ENCODE data around the gene CD99.

DNA sequence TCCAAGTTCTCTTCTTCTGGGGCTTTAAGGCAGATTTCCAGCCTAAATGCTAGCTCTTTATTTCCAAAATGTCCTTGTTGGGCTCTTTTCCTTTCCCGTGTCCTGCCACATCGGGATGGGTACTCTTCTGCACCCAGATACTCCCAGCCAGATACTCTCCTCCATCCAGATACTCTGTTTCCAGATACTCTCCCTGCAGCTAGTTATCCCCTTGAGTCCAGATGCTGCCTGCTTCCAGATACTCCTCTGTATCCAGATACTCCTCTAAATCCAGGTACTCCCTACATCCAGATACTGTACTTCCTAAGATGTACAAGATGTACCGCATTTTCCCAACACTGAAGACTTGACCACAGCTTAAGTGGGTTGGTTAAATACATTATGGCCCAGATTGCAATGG, 50.3 kb downstream of the CD99 start:
- TF ChIP-seq, protein P1, sequence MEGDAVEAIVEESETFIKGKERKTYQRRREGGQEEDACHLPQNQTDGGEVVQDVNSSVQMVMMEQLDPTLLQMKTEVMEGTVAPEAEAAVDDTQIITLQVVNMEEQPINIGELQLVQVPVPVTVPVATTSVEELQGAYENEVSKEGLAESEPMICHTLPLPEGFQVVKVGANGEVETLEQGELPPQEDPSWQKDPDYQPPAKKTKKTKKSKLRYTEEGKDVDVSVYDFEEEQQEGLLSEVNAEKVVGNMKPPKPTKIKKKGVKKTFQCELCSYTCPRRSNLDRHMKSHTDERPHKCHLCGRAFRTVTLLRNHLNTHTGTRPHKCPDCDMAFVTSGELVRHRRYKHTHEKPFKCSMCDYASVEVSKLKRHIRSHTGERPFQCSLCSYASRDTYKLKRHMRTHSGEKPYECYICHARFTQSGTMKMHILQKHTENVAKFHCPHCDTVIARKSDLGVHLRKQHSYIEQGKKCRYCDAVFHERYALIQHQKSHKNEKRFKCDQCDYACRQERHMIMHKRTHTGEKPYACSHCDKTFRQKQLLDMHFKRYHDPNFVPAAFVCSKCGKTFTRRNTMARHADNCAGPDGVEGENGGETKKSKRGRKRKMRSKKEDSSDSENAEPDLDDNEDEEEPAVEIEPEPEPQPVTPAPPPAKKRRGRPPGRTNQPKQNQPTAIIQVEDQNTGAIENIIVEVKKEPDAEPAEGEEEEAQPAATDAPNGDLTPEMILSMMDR (IDR thresholded peaks at IDR 0.05): no peak
- TF ChIP-seq EP300 (IDR thresholded peaks at IDR 0.05): no peak
